ENCODE measurements around the gene KSR2. TPM values are rescaled to one million over a fixed set of nuclear protein-coding genes. Genes with fewer than 3 reads are reported as not detected.

Gene KSR2
- total RNA-seq, 4 donors from 2014 or later, result under 0.01 to 0.08 (median under 0.01) TPM; not detected in 1

DNA sequence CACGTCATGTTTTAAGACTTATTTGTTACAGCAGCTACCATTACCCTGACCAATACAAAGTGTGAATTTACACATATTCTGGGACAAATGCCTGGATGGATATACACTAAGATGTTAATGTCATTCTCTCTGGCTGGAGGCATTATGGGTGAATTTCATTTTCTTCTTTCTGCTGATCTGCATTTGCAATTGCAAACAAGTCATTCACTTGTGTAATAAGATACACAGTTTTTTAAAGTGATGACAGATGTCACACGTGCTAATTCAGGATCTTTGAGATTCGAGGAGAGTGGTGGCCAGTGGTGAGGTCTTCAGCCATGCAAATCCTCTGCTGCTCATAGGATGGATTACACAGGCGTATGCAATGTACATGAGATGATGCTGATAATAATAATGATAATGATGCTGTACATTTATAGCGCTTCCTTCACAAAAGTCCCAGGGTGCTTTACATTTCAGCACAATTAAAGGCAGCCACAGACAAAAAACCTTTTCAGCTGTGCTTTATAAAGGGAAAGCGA is 451.5 kb downstream of the KSR2 start:
- H3K36me3 ChIP-seq, result no peaks in the 10 kb centered on the region
- ATAC-seq, result no peak
- no peak for TF ChIP-seq POLR2A (IDR thresholded peaks at IDR 0.05)
- no peak for TF ChIP-seq EP300 (IDR thresholded peaks at IDR 0.05)
- no peak for TF ChIP-seq POLR2AphosphoS5 (IDR thresholded peaks at IDR 0.05)
- TF ChIP-seq, protein P1, sequence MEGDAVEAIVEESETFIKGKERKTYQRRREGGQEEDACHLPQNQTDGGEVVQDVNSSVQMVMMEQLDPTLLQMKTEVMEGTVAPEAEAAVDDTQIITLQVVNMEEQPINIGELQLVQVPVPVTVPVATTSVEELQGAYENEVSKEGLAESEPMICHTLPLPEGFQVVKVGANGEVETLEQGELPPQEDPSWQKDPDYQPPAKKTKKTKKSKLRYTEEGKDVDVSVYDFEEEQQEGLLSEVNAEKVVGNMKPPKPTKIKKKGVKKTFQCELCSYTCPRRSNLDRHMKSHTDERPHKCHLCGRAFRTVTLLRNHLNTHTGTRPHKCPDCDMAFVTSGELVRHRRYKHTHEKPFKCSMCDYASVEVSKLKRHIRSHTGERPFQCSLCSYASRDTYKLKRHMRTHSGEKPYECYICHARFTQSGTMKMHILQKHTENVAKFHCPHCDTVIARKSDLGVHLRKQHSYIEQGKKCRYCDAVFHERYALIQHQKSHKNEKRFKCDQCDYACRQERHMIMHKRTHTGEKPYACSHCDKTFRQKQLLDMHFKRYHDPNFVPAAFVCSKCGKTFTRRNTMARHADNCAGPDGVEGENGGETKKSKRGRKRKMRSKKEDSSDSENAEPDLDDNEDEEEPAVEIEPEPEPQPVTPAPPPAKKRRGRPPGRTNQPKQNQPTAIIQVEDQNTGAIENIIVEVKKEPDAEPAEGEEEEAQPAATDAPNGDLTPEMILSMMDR (IDR thresholded peaks at IDR 0.05), result no peak
- no peaks in the 10 kb centered on the region for H3K9me3 ChIP-seq
- WGBS, 2 donors (ENCODE audit: low coverage in 1 of 2), result 60 to 71% methylated on average over 4 to 6 of the region's 6 CpGs
- no peak overlapping the region for H3K27ac ChIP-seq
- H3K4me3 ChIP-seq, result no peak overlapping the region
- peaks cover 6% of the 10 kb centered on the region for H3K27me3 ChIP-seq
- H3K4me1 ChIP-seq, result peaks cover 0 to 7% (median 0%) of the 10 kb centered on the region in 3 donors

- ATAC-seq, result no peak
These were observed 452.8 kb downstream of the KSR2 start for GRCh38 chr12:117516034-117516433.

GRCh38 chr12:117514016-117514415 is 454.8 kb downstream of the KSR2 start:
- 19% methylated on average over 5 of the region's 5 CpGs; no CpG with 5 or more reads in 1 of the 2 donors for WGBS, 2 donors (ENCODE audit: low coverage in 1 of 2)
- no peak for ATAC-seq

More at GRCh38 chr12:117516034-117516433, 452.8 kb downstream of the KSR2 start:
- WGBS, 2 donors (ENCODE audit: low coverage in 1 of 2), result 64% methylated on average over 3 to 4 of the region's 4 CpGs
- Histone ChIP-seq H3K27me3 (no peaks in the 10 kb centered on the region), H3K36me3 (no peaks in the 10 kb centered on the region), H3K9me3 (no peaks in the 10 kb centered on the region), H3K4me1 (peaks cover 0 to 7% (median 0%) of the 10 kb centered on the region in 3 donors), H3K27ac (no peak overlapping the region), H3K4me3 (no peak overlapping the region)
- TF ChIP-seq, protein P1 (IDR thresholded peaks at IDR 0.05), result no peak
- TF ChIP-seq POLR2A (IDR thresholded peaks at IDR 0.05), result no peak
- no peak for TF ChIP-seq EP300 (IDR thresholded peaks at IDR 0.05)
- TF ChIP-seq POLR2AphosphoS5 (IDR thresholded peaks at IDR 0.05), result no peak

DNA sequence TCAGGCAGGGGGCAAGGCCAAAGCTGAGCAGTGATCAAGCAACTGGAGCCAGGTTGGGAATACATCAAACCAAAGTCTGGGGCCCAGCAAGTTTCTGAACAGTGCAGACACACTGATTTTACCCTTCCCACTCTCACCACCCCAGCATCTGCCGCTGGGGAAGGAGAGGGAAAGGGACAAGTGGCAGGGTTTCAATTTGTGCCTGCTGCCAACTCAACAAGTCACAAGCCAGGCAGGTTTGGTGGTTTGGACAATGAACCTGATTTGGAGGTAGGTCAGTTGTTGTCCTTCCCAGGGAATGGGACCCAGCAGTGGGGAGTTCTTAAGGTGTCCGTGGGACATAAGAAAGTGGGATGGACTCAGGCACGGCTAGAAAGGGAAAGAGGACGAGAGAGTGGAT is 455.4 kb downstream of the KSR2 start:
- 80 to 88% methylated on average over 1 to 4 of the region's 4 CpGs for WGBS, 2 donors (ENCODE audit: low coverage in 1 of 2)
- TF ChIP-seq POLR2AphosphoS5 (IDR thresholded peaks at IDR 0.05) (no peak), EP300 (IDR thresholded peaks at IDR 0.05) (no peak), POLR2A (IDR thresholded peaks at IDR 0.05) (no peak)
- TF ChIP-seq, protein P1 (IDR thresholded peaks at IDR 0.05), result no peak
- H3K4me1 ChIP-seq, result peaks cover 0 to 7% (median 0%) of the 10 kb centered on the region in 3 donors
- H3K27me3 ChIP-seq, result peaks cover 3% of the 10 kb centered on the region
- no peak overlapping the region for H3K27ac ChIP-seq
- no peaks in the 10 kb centered on the region for H3K36me3 ChIP-seq
- no peak overlapping the region for H3K4me3 ChIP-seq
- H3K9me3 ChIP-seq, result no peaks in the 10 kb centered on the region
- no peak for ATAC-seq

More at GRCh38 chr12:117514016-117514415, 454.8 kb downstream of the KSR2 start:
- Histone ChIP-seq H3K36me3 (no peaks in the 10 kb centered on the region), H3K4me1 (peaks cover 0 to 7% (median 0%) of the 10 kb centered on the region in 3 donors), H3K9me3 (no peaks in the 10 kb centered on the region), H3K27me3 (no peaks in the 10 kb centered on the region), H3K4me3 (no peak overlapping the region), H3K27ac (no peak overlapping the region)
- TF ChIP-seq POLR2A (IDR thresholded peaks at IDR 0.05), result no peak
- peak; percentile 21 for TF ChIP-seq POLR2AphosphoS5 (IDR thresholded peaks at IDR 0.05)

GRCh38 chr12:117508468-117508867 is 460.3 kb downstream of the KSR2 start:
- Histone ChIP-seq H3K27me3 (peaks cover 23% of the 10 kb centered on the region), H3K27ac (no peak overlapping the region), H3K4me3 (no peak overlapping the region), H3K9me3 (no peaks in the 10 kb centered on the region), H3K36me3 (no peaks in the 10 kb centered on the region), H3K4me1 (no peaks in the 10 kb centered on the region)
- no peak for TF ChIP-seq EP300 (IDR thresholded peaks at IDR 0.05)
- ATAC-seq, result no peak

DNA sequence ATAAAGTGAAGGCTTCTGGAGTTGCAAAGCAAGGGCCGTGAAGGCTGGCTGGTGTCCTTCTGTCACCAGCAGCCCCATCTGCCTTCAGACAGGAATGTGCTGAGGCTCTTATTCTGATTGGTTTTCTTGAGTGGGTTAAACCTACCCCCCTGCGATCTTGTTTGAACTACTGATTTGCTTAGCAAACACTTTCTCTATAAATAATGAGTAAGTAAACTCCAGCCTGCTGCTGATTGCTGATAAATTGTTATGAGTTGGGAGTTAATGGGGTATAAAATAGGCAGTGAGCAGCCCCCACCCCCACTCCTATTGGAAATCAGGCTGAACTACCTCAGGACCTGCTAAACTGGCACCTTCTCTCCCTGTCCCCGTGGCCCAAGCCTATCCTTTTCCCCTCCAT is 461.2 kb downstream of the KSR2 start:
- Histone ChIP-seq H3K9me3 (no peaks in the 10 kb centered on the region), H3K4me1 (no peaks in the 10 kb centered on the region), H3K36me3 (no peaks in the 10 kb centered on the region), H3K27ac (no peak overlapping the region), H3K4me3 (no peak overlapping the region), H3K27me3 (peaks cover 23% of the 10 kb centered on the region)
- 32 to 44% methylated on average over 2 to 3 of the region's 3 CpGs for WGBS, 2 donors (ENCODE audit: low coverage in 1 of 2)
- no peak for ATAC-seq
- TF ChIP-seq POLR2AphosphoS5 (IDR thresholded peaks at IDR 0.05) (no peak), POLR2A (IDR thresholded peaks at IDR 0.05) (no peak)
- TF ChIP-seq, protein P1 (IDR thresholded peaks at IDR 0.05), result no peak
